HG03064 (cell line): ENCODE results near the gene ITGA7.

Experiments
- ATAC-seq: cut with Tn5 transposase; IDR thresholded peaks from one replicate; pipeline ENCODE4 v1.9.1; 2021; ENCODE audit warnings: low read depth; ENCODE audit not compliant: unreplicated experiment

ITGA7 gene

DNA sequence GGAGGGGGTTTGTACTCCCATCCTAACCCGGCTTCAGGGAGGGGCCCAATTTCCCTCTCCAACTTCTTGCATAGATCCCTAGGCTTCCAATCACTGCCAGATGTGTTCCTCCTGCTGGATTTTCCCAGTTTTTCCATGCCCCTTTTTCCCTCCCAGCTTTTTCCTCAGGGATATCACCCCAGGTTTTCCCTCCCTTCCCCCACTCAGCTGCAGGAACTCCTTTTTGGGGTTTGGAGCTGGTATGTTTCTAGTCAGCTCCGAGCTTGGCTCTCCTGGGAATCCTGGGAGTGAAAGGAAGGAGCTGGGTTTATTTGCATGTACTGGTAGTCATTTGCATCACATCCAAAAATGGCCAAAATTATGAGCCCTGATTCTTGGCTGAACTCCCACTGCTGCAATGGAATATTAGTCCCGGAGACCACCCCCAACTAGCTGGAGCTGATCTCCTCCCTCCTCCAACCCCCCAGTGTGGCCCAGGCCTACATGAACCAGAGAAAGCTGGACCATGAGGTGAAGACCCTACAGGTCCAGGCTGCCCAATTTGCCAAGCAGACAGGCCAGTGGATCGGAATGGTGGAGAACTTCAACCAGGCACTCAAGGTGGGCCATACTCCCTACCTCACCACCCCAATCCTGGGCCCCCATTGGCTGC lies 11.0 kb upstream of the ITGA7 start:
- no peak for ATAC-seq

DNA sequence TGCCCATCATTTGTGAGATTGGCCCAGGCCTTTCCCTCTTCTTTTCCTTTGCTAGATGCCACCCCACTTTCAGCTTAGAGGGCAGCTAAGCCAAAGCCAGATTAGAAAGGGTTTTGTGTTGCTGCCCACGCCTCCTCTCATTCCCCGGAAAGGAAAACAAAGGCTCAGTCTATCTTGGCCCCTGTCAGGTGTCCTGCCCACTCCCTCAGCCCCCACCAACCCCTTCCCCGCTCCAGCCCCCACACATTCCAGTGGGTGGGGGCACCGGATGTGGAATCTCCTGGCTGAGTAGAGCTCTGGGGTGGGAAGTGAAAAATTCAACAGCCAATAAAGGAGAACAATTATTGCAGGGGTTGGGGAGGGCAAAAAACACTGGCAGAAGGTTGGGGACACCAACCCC lies 10.3 kb upstream of the ITGA7 start:
- ATAC-seq, result no peak

DNA sequence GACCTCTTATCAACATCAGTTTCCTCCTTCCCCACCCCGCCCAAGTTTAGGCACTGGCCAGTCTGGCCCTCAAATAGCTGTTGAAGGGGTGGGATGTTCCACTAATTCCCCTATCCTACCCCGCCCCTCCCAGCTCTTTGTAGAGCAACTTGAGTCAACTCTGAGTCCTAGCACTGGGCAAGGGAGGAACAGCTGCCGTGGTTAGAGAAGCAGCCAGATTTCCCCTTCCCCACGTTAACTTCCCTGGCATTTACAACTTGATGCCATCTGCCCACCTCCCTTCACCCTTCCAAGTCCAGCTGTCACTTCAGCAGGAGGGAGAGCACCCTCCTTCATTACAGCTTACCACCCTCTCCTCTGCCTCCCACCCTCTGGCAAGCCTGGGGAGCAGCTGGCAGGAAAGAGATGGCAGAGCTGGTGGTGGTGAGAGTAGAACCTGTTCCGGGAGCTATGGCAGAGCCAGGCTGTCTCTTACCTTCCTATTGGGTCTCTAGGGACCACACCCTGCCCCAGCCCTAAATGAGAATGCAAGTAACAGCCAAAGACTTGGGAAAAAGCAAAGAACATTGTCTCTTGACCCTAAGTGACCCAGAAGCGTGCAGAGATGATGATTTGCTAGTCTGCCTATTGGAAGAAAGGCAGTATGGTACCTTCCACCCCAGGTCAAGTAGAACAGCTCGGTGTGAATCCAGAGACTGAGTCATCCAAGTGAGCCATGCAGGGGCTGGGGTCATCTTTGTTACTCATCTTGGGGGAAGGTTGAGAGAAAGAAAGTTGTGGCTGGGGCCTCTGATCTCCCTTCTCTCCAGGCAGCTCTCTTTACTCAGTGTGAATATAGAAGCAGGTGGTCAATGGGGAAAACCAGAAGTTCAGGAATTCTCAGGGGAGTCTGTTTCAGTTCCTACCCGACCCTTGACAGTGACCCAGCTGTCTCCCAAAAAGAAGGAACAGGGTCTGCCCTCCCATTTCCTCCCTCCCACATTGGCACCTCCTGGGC lies 9.6 kb upstream of the ITGA7 start:
- ATAC-seq, result no peak

DNA sequence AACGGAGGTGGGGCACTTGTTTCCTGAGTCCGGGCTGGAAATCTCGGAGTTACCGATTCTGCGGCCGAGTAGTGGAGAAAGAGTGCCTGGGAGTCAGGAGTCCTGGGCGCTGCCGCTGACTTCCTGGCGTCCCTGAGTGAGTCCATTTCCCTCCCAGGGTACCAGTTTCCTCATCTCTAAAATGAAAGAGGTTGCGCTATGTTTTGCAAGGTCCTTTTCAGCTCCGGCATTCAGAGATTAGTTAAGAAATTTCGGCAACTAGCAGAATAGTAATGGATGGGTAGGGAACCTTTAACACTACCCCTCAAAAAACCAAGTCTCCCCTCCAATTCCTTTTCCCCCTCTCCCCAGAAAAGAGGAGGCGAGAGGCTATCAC lies 8.9 kb upstream of the ITGA7 start:
- ATAC-seq, result no peak

DNA sequence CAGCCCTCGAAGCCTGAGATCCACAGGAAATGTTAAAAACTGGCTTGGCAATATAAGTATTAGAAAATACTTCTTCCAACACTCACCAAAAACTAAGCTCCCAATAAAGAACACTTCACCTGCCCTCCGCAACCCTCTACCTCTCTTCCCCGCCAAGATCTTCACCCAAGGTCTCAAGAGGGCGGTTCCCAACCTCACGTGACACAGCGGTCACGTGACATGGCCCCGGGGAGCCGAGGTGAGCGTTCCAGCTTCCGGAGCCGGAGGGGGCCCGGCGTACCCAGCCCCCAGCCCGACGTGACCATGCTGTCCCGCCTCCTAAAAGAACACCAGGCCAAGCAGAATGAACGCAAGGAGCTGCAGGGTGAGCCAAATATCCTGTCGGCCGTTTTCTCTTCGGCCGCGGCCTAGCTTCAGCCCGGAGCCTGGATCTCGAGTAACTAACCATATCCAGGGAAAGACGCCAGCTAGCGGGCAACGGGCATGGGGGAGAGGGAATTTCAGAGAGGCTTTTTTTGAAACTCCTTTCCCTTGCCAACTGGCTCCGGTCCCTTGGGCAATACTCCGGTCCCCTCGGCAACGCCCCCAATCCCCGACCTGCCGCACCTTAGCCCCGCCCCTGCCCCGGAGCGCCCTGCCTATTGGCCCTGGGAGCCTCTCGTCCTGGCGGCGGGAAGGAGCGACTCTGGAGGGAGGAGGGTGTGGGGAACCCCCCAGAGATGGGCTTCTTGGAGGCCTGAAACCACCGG lies 8.3 kb upstream of the ITGA7 start, which contains the start of gene BLOC1S1:
Gene BLOC1S1, plus strand, starts transcription at position 214 of the 749 bp plus-strand sequence. Its CDS starts 6 bp downstream, at position 220.
- ATAC-seq, result peak; percentile 84

DNA sequence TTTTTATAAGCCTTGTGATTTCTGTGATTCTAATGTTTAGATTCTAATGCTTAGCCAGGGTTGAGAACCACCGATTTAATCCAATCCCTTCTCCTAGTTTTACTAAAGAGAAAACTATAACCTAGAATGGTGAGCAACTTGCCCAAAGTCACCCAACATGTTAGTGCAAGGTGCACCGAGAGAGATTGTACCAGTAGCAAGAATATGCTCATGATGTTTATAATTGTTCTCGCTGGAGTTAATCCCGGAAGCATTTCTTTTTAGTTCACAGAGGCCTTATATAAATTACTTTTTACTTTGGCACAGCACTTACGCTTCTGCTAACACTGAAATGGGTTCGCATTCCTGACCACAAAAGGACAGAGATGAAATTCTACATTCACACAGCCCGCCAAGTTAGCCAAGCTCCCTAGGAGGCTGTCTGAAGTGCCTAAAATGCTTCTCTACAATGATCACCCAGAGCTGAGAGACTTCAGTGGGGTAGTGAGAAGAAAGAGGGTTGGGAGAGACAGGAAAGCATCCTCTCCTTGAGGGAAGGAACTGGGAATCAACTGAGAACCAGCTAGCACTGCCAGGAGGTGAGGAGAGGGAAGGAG lies 7.6 kb upstream of the ITGA7 start:
- ATAC-seq, result no peak

DNA sequence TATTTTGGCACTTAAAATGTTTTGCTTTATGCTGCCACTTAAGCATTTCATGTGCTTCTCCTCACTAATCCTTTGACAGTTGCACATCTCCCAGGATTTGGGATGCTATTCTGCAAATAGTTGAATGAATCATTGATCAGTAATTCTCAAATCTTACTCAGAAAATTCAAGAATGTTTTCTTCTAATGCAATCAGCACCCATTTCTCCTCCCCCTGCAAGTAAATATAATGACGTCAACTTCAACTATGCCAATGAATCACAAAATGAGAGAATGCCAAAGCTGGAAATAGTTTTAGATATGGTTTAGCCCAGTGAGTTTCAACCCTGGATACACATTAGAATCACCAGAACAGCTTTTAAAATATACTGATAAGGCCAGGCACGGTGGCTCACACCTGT lies 6.0 kb upstream of the ITGA7 start:
- ATAC-seq, result no peak

DNA sequence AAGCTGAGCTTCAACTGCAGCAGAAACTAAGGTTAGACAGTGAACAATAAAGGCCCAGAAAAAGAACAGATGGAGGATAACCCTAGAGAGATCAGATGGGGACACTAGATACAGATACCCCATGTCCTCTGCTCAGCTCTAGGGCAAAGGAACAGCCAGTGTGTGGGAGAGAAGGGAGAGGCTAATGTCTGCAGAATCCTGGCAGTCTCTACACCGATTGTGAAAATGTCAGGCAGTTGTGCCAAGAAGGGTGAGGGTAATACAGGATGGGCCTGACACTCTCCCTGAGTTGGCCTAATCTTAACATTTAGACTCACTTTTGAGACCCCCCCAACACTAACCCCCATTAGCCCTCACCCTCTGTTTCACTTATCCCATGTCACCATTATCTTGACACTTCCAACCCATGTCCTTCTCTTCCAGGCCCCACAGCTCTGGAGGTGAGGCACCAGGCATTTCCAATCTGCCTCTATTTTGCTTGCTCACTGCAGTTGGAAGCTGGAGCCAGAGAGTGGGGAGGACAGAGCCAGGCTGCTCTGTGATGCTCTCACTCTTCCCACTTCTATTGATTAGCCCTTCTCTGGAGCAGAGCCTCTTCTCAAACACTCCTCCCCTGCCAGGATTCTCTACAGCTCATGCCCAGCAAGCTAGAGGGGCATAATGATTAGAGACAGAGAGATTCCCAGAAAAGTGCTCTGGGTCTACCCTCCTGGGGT lies 5.2 kb upstream of the ITGA7 start:
- no peak for ATAC-seq

DNA sequence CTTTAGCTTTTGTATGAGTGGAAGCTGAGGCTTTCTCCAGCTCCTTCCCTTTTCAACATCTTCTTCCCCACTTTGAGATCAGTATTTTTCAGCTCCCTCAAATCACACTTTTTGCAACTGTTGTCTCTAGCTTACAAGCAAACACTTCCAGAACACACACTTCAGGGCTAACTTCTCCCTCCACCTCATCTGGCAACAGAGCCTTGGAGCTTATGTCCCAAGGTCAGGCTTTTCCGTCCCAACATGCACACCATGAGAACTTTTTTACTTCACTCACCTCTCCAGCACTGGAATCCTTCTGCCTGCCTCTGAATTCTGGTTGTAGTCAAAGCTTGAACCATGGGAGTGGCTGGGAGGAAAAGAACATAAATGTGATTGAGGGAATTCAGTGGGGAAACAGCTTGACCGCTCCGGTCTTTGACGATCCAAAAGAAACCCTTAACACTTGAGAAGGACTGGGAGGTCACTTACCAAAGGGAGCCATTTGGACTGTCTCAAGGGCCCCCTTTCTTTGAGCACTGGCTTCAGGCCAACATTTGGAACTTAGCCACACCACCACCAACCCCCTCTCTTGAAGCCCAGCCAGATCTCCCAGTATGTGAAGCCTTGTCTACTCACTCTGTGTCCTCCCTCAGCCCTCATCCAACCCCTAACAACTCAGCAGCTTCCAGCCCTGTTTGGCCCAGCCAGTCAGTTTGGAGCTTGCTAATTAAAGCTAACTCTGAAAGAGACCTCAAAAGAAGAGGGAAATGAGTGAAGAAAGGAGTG lies 4.3 kb upstream of the ITGA7 start:
- ATAC-seq, result no peak

DNA sequence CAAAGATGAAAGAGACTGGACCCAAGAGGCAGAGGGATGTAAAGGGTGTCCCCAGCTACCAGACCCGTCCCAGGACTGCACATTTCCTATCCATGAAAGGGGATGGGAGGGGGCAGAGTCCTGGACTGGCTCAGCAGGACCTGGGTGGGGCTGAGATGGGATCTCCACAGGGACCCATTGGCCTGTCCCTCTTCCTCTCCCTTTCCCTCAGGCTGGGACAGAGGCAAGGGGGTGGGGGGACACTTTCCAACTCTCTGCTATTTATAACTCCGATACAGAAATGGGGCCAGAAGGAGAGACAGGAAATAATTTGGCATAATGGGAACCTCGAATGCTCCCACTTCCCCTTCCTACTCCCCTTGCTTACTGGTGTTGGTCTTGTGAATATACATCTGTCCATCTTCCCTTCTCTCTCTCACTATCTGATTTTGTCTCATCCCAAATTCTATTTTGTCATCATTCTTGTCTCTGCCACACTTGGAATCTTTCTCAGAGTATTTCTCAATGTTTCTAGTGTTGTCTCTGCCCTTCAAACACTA lies 1.1 kb upstream of the ITGA7 start:
- no peak for ATAC-seq

DNA sequence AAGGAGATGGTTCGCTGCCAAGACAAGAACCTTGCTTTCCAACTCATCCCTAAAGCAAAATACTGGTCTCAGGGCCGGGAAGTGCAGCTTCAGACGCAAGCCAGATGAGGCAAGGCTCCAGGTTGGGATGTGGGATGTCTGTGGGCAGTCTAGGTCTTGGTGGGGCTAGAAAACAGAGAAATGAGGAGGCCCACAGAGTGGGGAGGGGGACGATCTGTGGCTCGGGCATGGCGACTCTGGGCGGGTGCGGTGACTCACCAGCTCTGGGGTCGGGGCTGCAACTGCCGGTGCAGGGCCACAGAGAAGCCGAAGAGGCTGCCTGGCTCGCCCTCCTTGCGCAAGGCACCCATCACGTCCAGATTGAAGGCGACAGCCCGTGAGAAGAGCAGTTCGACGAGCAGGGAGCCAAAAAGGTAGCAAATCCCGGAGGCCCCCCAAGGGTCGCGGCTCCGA lies 459 bp downstream of the ITGA7 start:
- ATAC-seq, result no peak

DNA sequence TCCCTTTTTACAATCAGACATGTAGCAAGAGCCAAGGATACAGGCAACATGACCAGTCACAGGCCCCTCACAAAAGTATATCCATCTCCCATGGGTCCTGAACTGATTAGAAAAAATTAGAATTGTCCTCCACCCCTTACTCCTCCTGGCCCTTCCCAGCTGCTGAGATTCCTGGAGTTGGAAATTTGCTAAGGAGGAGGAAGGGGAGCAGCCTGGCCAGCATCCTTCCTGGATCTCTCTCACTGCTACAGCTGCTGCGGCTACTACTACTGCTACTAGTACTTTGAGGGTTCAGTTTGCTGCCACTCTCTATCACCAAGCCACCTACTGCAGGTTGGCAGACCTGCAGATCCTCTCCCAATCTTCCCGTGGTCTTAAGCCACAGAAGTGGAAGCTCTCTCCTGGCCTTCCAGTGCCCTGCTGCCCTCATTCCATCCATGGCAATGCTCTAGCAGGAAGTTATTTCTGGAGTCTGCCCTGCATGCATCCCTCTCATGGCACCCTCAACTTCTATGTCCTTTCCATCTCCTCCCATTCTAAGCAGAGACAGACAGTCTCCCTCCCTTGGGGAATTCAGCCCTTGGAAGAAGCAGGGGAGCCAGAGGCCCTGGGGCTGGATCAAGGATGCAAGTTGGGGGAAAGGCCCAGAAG lies 1.0 kb downstream of the ITGA7 start:
- no peak for ATAC-seq

DNA sequence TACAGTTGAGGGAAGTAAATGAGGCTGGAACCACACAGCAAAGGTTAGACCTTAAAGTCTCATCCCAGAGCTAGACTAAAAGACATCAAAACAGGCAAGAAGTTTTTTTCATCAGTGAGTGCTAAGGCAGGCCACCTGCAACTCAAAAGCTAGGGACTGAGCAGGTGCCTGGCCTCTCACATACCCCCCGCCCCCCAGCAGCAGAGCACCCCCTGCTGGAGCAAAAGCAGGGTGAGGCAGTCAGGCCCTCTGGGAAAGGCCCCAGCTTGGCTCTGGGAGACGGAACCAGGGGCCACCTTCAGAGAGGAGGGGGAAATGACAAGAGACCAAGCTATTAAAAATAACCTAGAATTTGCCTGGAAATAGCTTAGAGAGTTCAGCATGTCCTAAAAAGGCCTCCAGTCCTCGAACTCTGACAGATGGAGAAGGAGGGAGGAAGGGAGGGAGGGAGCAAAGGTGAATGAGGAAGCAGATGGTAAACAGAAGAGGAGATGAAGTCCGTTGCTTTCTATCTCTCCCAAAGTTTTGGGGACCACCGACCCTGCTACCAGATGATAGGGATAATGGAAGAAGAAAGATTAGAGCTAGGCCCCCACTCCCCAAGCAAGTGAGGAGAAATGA lies 1.8 kb downstream of the ITGA7 start:
- ATAC-seq, result no peak

DNA sequence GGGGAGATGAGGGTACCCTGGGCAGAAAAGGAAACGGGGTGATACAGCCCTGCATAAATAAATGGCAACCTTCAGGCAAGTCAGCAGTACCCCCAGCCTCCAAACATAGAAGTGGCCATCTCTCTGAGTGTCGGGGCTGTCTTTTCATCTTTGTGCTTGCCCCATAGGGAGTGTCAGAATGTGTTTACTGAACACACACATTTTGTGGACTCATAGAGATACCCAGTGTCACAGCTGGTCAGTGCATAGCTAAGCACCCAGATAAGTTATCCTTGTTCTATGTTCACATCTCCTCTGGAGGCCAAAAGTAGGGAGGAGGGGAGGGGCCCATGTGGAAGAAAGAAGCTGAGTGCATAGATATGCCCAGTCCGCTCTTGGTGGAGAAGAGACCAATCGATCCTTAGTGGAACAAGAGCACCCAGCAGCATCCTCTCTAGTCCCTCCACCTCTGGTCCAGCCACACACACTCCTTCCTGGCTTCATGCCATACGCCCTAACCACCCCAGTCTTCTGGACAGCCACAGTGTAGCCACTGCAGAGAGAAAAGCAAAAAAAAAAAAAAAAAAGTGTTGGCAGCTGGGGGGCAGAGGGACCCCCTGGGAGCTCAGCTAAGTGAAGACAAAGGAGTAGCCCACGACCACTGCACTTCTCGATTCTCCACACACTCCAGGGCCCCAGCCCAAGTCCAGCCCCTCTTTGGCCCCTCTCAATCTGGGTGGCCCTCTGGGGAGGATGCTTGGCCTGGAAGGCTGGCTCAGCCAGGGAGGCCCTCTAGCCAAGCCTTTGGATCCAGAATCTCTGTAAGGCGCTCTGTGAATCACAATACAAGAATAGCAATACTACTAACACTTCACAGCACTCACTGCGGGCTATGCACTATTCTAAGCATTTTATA lies 2.6 kb downstream of the ITGA7 start:
- ATAC-seq, result no peak

DNA sequence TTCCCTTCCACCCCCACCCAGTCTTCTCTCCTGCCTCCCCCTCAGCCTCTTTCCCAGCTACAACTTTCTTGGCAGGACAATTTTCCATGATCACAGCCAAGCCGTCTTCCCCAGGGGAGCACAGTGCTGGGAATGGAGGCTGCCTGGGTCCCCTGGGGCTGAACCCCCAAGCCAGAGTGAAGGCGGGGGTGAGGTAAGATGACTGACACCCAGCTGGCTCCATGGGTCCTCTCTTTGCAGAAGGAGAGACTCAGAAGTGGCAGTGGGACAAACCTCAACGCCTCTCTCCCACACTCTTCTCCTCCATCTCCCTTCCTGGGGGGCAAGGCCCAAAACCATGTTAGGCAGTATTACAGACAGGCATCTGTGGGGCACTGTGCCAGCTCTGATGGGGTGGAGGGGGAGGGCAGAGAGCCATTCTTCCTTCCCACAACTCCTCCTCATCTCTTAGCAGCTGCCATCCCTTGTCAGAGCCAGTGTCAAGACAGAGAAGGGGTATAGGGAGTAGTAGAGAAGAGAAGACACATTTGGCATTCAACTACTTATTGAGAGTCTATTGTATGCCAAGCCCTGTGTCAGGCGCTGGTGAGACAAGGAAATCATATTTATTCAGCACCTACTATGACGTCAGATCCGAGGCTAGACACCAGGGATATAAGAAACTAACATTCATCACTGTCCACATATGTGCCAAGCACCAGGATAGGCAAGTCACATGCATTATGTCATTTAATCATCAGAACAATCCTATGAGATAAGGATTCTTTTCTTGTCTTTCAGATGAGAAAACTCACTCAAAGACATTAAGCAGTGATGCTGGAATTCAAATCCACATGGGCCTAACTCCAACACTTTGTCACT lies 3.6 kb downstream of the ITGA7 start:
- ATAC-seq, result no peak

DNA sequence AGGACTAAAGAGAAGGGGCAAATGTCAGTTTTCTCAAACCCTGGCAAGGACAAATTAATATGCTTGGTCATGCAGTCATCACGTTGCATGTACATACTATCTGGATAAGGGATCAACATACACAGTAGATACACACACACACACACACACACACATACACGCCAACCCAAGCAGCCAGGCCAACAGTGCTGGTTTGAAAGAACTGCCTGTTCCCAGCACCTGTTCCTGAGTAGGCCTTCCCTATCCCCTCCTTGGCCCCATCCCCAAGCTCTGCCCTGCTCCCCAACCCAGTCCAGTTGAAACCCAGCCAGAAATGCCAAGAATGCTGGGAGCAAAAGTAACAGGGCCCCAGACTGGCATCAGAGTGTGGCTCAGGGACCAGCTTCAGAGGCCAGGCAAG lies 4.4 kb downstream of the ITGA7 start:
- ATAC-seq, result no peak
